Left forelimb (tissue), 1 donor: ENCODE measurements around the gene UNC13C.

ENCODE experiments used
- DNase-seq: peaks from one replicate; pipeline ENCODE4 v3.0.0-alpha.2; 2018; ENCODE audit warnings: low spot score

UNC13C gene

GRCh38 chr15:54119051-54119450, 140.8 kb downstream of the UNC13C start:
- no peak for DNase-seq

GRCh38 chr15:54120949-54121463, 142.8 kb downstream of the UNC13C start:
- DNase-seq = no peak

- no peak for DNase-seq
These were observed 149.3 kb downstream of the UNC13C start for GRCh38 chr15:54127574-54127973.

GRCh38 chr15:54131410-54131809, 153.2 kb downstream of the UNC13C start:
- DNase-seq = no peak

- no peak for DNase-seq
These were observed 170.9 kb downstream of the UNC13C start for GRCh38 chr15:54149115-54149531.

- DNase-seq = no peak
These were observed 172.0 kb downstream of the UNC13C start for GRCh38 chr15:54150255-54150654.

GRCh38 chr15:54159012-54159411, 180.8 kb downstream of the UNC13C start:
- DNase-seq = no peak

- no peak for DNase-seq
These were observed 209.1 kb downstream of the UNC13C start for GRCh38 chr15:54187325-54187724.

- DNase-seq = no peak
These were observed 219.8 kb downstream of the UNC13C start for GRCh38 chr15:54197995-54198394.

- DNase-seq = no peak
These were observed 228.5 kb downstream of the UNC13C start for GRCh38 chr15:54206586-54207321.

- DNase-seq = no peak
These were observed 230.5 kb downstream of the UNC13C start for GRCh38 chr15:54208786-54209185.

- no peak for DNase-seq
These were observed 234.4 kb downstream of the UNC13C start for GRCh38 chr15:54212635-54213034.

GRCh38 chr15:54226455-54226854, 248.2 kb downstream of the UNC13C start:
- DNase-seq = no peak

- no peak for DNase-seq
These were observed 249.3 kb downstream of the UNC13C start for GRCh38 chr15:54227569-54227968.

GRCh38 chr15:54250326-54250725, 272.1 kb downstream of the UNC13C start:
- DNase-seq = no peak

GRCh38 chr15:54256190-54256589, 277.9 kb downstream of the UNC13C start:
- no peak for DNase-seq

- no peak for DNase-seq
These were observed 295.7 kb downstream of the UNC13C start for GRCh38 chr15:54273928-54274327.

GRCh38 chr15:54277834-54278233, 299.6 kb downstream of the UNC13C start:
- no peak for DNase-seq

- no peak for DNase-seq
These were observed 302.5 kb downstream of the UNC13C start for GRCh38 chr15:54280726-54281125.

- DNase-seq = no peak
These were observed 304.1 kb downstream of the UNC13C start for GRCh38 chr15:54282228-54282836.

- no peak for DNase-seq
These were observed 309.8 kb downstream of the UNC13C start for GRCh38 chr15:54288049-54288448.

GRCh38 chr15:54289590-54290136, 311.4 kb downstream of the UNC13C start:
- no peak for DNase-seq

- DNase-seq = no peak
These were observed 320.2 kb downstream of the UNC13C start for GRCh38 chr15:54298396-54298795.
